Panc1 (cell line): Measurements from ENCODE around the gene IPMK. TPM values are rescaled to one million over a fixed set of nuclear protein-coding genes. Genes with fewer than 3 reads are reported as not detected.

Experiments used
- ATAC-seq: fragments of 200-7000 bp; cut with Tn5 transposase; 2 replicates; pipeline ENCODE4 v1.9.1; 2020; ENCODE audit warnings: mild to moderate bottlenecking, moderate library complexity
- BruUV-seq: library from RNA; stranded (reverse); fragments of 400-500 nt; replicated peaks from 2 replicates; lab custom pipeline; 2021; lab: Mats Ljungman, UMichigan
- CTCF ChIA-PET: fragments of 300-600 bp; sonication (Branson Sonifier 250); formaldehyde crosslinking; loops from one replicate; lab custom pipeline; 2022; ENCODE audit warnings: antibody characterized with exemption; lab: Charles Lee
- POLR2A ChIA-PET: fragments of 300-600 bp; sonication (Branson Sonifier 250); formaldehyde crosslinking; loops from one replicate; lab custom pipeline; 2022; ENCODE audit warnings: antibody characterized with exemption; lab: Charles Lee
- DNase-seq: peaks from one replicate; pipeline ENCODE4 v3.0.0-alpha.2; 2010; ENCODE audit warnings: low read depth, low spot score
- H3K27ac ChIP-seq: 2 replicates; pipeline ENCODE4 v1.5.1; 2011; ENCODE audit warnings: mild to moderate bottlenecking, low read length, inconsistent platforms
- H3K27me3 ChIP-seq: fragments of 200-500 bp; sonication (Bioruptor generic); 2 replicates; pipeline ENCODE4 v1.6.0; 2014; ENCODE audit warnings: low read length, inconsistent platforms; ENCODE audit not compliant: control insufficient read depth, insufficient read depth
- H3K36me3 ChIP-seq: fragments of 200-500 bp; sonication (Bioruptor generic); 2 replicates; pipeline ENCODE4 v1.5.1; 2014; ENCODE audit warnings: inconsistent platforms, mild to moderate bottlenecking, low read length, moderate library complexity; ENCODE audit not compliant: control insufficient read depth, insufficient read depth
- H3K4me1 ChIP-seq: 2 replicates; pipeline ENCODE4 v1.5.1; 2011; ENCODE audit warnings: inconsistent platforms, mild to moderate bottlenecking, low read length, moderate library complexity; ENCODE audit not compliant: control insufficient read depth, insufficient read depth
- H3K4me3 ChIP-seq, 2 experiments: 2 replicates each; pipeline ENCODE4 v1.5.1; 2011 to 2012; ENCODE audit warnings: low read depth in 2 of 2, low read length in 2 of 2, mild to moderate bottlenecking in 2 of 2, inconsistent platforms in 1 of 2, moderate library complexity in 1 of 2
- H3K9me3 ChIP-seq: fragments of 200-500 bp; sonication (Bioruptor generic); 2 replicates; pipeline ENCODE4 v1.5.1; 2014; ENCODE audit warnings: low read depth, mild to moderate bottlenecking, inconsistent platforms, low read length, moderate library complexity; ENCODE audit not compliant: control insufficient read depth, insufficient read depth
- CTCF ChIP-seq: fragments of 450-650 bp; IDR thresholded peaks from 2 replicates; pipeline ENCODE4 v1.5.1; 2017; ENCODE audit warnings: mild to moderate bottlenecking
- POLR2AphosphoS5 ChIP-seq: IDR thresholded peaks from 2 replicates; pipeline ENCODE4 v1.6.1; 2012; ENCODE audit warnings: mild to moderate bottlenecking, low read depth, low read length, moderate library complexity
- REST ChIP-seq, 2 experiments: IDR thresholded peaks; 2 replicates each; pipeline ENCODE4 v1.6.1; 2011 to 2012; ENCODE audit warnings: low read depth in 2 of 2, control low read depth in 1 of 2, low read length in 1 of 2, mild to moderate bottlenecking in 1 of 2, moderate library complexity in 1 of 2; ENCODE audit not compliant: insufficient read depth in 1 of 2
- SIN3A ChIP-seq: IDR thresholded peaks from 2 replicates; pipeline ENCODE4 v1.6.1; 2012; ENCODE audit warnings: low read depth, mild to moderate bottlenecking, low read length, moderate library complexity, borderline replicate concordance; ENCODE audit not compliant: insufficient read depth
- TCF7L2 ChIP-seq: IDR thresholded peaks from 2 replicates; pipeline ENCODE4 v1.6.1; 2011; ENCODE audit warnings: mild to moderate bottlenecking, low read depth, low read length, inconsistent platforms
- in situ Hi-C: cut with HindIII; loops from 2 replicates; pipeline ENCODE4 v1.10.0; 2016; ENCODE audit warnings: low sequenced_read_pairs, low pct_unique_long_range_greater_than_20kb
- intact Hi-C: fragments of 100-400 bp; cut with micrococcal nuclease; formaldehyde crosslinking; loops from one replicate; pipeline ENCODE4 v1.10.0; 2022; ENCODE audit not compliant: unreplicated experiment
- total RNA-seq: library from RNA; stranded (reverse); gene quantifications from one replicate; pipeline ENCODE4 v1.2.1, GENCODE V29; 2021; ENCODE audit not compliant: unreplicated experiment

Gene IPMK
- total RNA-seq, 1 experiment from 2014 or later: 9.3 TPM

DNA sequence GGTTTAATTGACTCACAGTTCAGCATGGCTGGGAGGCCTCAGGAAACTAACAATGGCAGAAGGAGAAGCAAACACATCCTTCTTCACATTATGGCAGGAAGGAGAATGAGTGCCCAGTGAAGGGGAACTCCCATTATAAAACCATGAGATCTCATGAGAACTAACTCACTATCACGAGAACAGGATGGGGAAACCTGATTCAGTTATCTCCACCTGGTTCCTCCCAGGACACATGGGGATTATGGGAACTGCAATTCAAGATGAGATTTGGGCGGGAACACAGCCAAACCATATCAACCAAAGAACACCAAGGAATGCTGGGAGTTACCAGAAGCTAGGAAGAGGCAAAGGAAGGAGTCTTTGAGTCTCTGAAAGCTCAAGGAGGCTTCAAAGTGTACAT, 94.3 kb downstream of the IPMK start:
- Histone ChIP-seq H3K4me3 (no peak overlapping the region), H3K9me3 (no peaks in the 10 kb centered on the region), H3K36me3 (no peaks in the 10 kb centered on the region), H3K27ac (no peak overlapping the region), H3K4me1 (no peaks in the 10 kb centered on the region), H3K27me3 (peaks cover 2% of the 10 kb centered on the region; the same call in 1 of the 2 replicates)
- no peak for ATAC-seq
- in situ Hi-C loops: no loop called here
- no TSS peak for BruUV-seq
- POLR2A ChIA-PET: no interaction called here
- intact Hi-C loops: no loop called here
- CTCF ChIA-PET: no interaction called here
- no peak for DNase-seq
- TF ChIP-seq POLR2AphosphoS5 (no peak), SIN3A (no peak), CTCF (no peak)

GRCh38 chr10:58171146-58171545, 96.5 kb downstream of the IPMK start:
- peaks cover 2% of the 10 kb centered on the region; the same call in 1 of the 2 replicates for H3K27me3 ChIP-seq
- no peaks in the 10 kb centered on the region for H3K9me3 ChIP-seq
- no peaks in the 10 kb centered on the region for H3K4me1 ChIP-seq
- no peak for TF ChIP-seq POLR2AphosphoS5
- no peak for TF ChIP-seq SIN3A
- TF ChIP-seq TCF7L2: no peak
- TF ChIP-seq CTCF: no peak
- TF ChIP-seq REST (IDR thresholded peaks at IDR 0.05; ENCODE audit: insufficient read depth in 1 of 2, low read depth in 2 of 2, low read length in 1 of 2): no peak
- in situ Hi-C loops: no loop called here
- ChIA-PET CTCF (no interaction called here), POLR2A (no interaction called here)
- no peak overlapping the region for H3K4me3 ChIP-seq
- no peak overlapping the region for H3K27ac ChIP-seq
- intact Hi-C loops: no loop called here
- ATAC-seq (no peak), DNase-seq (no peak)
- no peaks in the 10 kb centered on the region for H3K36me3 ChIP-seq
- BruUV-seq: no TSS peak
